Measurements from ENCODE around the gene GMDS. TPM values are rescaled to one million over a fixed set of nuclear protein-coding genes. Genes with fewer than 3 reads are reported as not detected.

GMDS gene
- total and polyA plus RNA-seq, 2 donors (not counting 1 experiment from before 2014, with no cell fraction given): 11.5 to 16.4 TPM

DNA sequence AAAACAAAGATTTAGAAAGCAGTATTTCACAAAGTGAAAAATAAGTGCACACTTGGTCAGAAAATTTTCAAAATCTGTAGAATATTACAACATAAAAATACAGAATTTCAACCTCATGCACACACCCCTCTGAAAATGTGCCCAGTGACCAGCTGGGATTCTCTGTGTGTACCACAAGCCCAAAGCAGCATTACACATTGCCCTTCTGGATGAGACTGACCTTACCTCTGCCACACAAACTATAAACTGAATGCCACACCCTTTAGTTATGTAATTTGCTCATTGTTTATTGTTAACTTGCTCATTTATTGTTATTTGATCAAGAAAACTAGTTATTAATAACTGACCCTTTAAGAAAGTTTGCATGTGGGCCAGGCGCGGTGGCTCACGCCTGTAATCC, 332.7 kb downstream of the GMDS start:
- Histone ChIP-seq H3K27ac (ENCODE audit: low read length in 2 of 2) (no peak overlapping the region), H3K36me3 (replicated peaks in 1 of 2; ENCODE audit: control extremely low read depth in 1 of 2, control insufficient read depth in 1 of 2, extremely low read depth in 1 of 2, insufficient read depth in 2 of 2, low read length in 1 of 2) (no peaks in the 10 kb centered on the region), H3K4me3 (ENCODE audit: control extremely low read depth in 1 of 5, extremely low read depth in 1 of 5, insufficient read depth in 1 of 5, low read depth in 2 of 5, low read length in 4 of 5) (no peak overlapping the region), H2AFZ (ENCODE audit: insufficient read depth, low read depth, low read length, poor library complexity, severe bottlenecking) (no peak overlapping the region), H3K9ac (ENCODE audit: low read length) (no peak overlapping the region), H3K27me3 (replicated peaks in 1 of 4; ENCODE audit: control extremely low read depth in 1 of 4, control insufficient read depth in 3 of 4, insufficient read depth in 4 of 4, low read length in 3 of 4) (no peaks in the 10 kb centered on the region), H3K79me2 (ENCODE audit: control insufficient read depth, insufficient read depth, low read length) (no peaks in the 10 kb centered on the region), H3K4me2 (replicated peaks; ENCODE audit: low read depth, low read length, poor library complexity, severe bottlenecking) (no peak overlapping the region), H3K4me1 (ENCODE audit: control insufficient read depth in 2 of 2, insufficient read depth in 2 of 2, low read length in 2 of 2) (no peaks in the 10 kb centered on the region), H3K9me3 (ENCODE audit: control extremely low read depth in 1 of 3, control insufficient read depth in 2 of 3, insufficient read depth in 1 of 3, low read length in 2 of 3) (no peaks in the 10 kb centered on the region), H4K20me1 (ENCODE audit: control insufficient read depth, insufficient read depth, low read length, poor library complexity, severe bottlenecking) (no peaks in the 10 kb centered on the region)
- Mint-ChIP-seq H3K4me3 (no peak overlapping the region), H3K4me1 (peaks cover 7% of the 10 kb centered on the region), H3K9me3 (ENCODE audit: insufficient read depth) (no peaks in the 10 kb centered on the region), H3K27ac (no peak overlapping the region), H3K27me3 (no peaks in the 10 kb centered on the region)
- DNase-seq (no peak), ATAC-seq (ENCODE audit: low read depth) (no peak)
- WGBS (ENCODE audit: insufficient coverage): no CpG with 5 or more reads among the region's 3 CpGs
- ChIA-PET CTCF (no interaction called here), POLR2A (no interaction called here)
- intact Hi-C loops (cut with micrococcal nuclease): no loop called here
- TF ChIP-seq, protein P1, sequence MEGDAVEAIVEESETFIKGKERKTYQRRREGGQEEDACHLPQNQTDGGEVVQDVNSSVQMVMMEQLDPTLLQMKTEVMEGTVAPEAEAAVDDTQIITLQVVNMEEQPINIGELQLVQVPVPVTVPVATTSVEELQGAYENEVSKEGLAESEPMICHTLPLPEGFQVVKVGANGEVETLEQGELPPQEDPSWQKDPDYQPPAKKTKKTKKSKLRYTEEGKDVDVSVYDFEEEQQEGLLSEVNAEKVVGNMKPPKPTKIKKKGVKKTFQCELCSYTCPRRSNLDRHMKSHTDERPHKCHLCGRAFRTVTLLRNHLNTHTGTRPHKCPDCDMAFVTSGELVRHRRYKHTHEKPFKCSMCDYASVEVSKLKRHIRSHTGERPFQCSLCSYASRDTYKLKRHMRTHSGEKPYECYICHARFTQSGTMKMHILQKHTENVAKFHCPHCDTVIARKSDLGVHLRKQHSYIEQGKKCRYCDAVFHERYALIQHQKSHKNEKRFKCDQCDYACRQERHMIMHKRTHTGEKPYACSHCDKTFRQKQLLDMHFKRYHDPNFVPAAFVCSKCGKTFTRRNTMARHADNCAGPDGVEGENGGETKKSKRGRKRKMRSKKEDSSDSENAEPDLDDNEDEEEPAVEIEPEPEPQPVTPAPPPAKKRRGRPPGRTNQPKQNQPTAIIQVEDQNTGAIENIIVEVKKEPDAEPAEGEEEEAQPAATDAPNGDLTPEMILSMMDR (IDR thresholded peaks at IDR 0.05): no peak
- TF ChIP-seq EZH2 (IDR thresholded peaks at IDR 0.05; ENCODE audit: borderline replicate concordance, insufficient read depth, low read depth, low read length, poor library complexity, severe bottlenecking): no peak

DNA sequence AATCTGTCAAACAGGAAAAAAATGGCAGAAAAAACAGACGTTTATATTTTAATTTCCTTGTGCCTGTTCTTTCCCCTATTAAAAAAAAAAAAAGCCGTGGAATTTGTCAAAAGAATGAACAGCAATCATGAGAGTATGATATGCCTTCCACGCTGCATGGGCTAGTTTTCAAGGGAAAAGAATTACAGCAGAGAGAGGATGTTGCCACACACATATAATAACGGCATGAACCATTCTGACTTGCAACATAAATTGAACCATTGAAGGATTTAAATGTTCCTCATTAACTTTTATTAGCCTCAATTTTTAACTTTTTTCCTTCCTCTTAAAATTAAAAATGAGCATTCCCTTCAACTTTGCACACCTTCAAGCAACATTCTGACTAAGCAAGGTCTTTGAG, 333.9 kb downstream of the GMDS start:
- no peaks in the 10 kb centered on the region for H3K9me3 Mint-ChIP-seq (ENCODE audit: insufficient read depth)
- intact Hi-C loops (cut with micrococcal nuclease): no loop called here
- H3K9ac ChIP-seq (ENCODE audit: low read length): no peak overlapping the region
- H3K27ac Mint-ChIP-seq: no peak overlapping the region
- TF ChIP-seq, protein P1 (IDR thresholded peaks at IDR 0.05): no peak
- no peak for TF ChIP-seq EZH2 (IDR thresholded peaks at IDR 0.05; ENCODE audit: borderline replicate concordance, insufficient read depth, low read depth, low read length, poor library complexity, severe bottlenecking)
- H2AFZ ChIP-seq (ENCODE audit: insufficient read depth, low read depth, low read length, poor library complexity, severe bottlenecking): no peak overlapping the region
- no peaks in the 10 kb centered on the region for H3K79me2 ChIP-seq (ENCODE audit: control insufficient read depth, insufficient read depth, low read length)
- H3K27ac ChIP-seq (ENCODE audit: low read length in 2 of 2): no peak overlapping the region
- H3K4me2 ChIP-seq (replicated peaks; ENCODE audit: low read depth, low read length, poor library complexity, severe bottlenecking): no peak overlapping the region
- CTCF ChIA-PET: no interaction called here
- H3K9me3 ChIP-seq (ENCODE audit: control extremely low read depth in 1 of 3, control insufficient read depth in 2 of 3, insufficient read depth in 1 of 3, low read length in 2 of 3): no peaks in the 10 kb centered on the region
- H3K4me1 ChIP-seq (ENCODE audit: control insufficient read depth in 2 of 2, insufficient read depth in 2 of 2, low read length in 2 of 2): no peaks in the 10 kb centered on the region
- no peaks in the 10 kb centered on the region for H3K27me3 ChIP-seq (replicated peaks in 1 of 4; ENCODE audit: control extremely low read depth in 1 of 4, control insufficient read depth in 3 of 4, insufficient read depth in 4 of 4, low read length in 3 of 4)
- no peak overlapping the region for H3K4me3 ChIP-seq (ENCODE audit: control extremely low read depth in 1 of 5, extremely low read depth in 1 of 5, insufficient read depth in 1 of 5, low read depth in 2 of 5, low read length in 4 of 5)
- H3K4me3 Mint-ChIP-seq: no peak overlapping the region
- H3K27me3 Mint-ChIP-seq: no peaks in the 10 kb centered on the region
- H4K20me1 ChIP-seq (ENCODE audit: control insufficient read depth, insufficient read depth, low read length, poor library complexity, severe bottlenecking): no peaks in the 10 kb centered on the region
- ATAC-seq (ENCODE audit: low read depth): no peak
- 67% methylated on average over 1 of the region's 4 CpGs for WGBS (ENCODE audit: insufficient coverage)
- no peak for DNase-seq
- peaks cover 7% of the 10 kb centered on the region for H3K4me1 Mint-ChIP-seq
- H3K36me3 ChIP-seq (replicated peaks in 1 of 2; ENCODE audit: control extremely low read depth in 1 of 2, control insufficient read depth in 1 of 2, extremely low read depth in 1 of 2, insufficient read depth in 2 of 2, low read length in 1 of 2): no peaks in the 10 kb centered on the region
- POLR2A ChIA-PET: no interaction called here
